ENCODE data around the gene SCLT1. TPM values are rescaled to one million over a fixed set of nuclear protein-coding genes. Genes with fewer than 3 reads are reported as not detected.

The SCLT1 gene
- total RNA-seq, 1 experiment from 2014 or later: 15.9 TPM

DNA sequence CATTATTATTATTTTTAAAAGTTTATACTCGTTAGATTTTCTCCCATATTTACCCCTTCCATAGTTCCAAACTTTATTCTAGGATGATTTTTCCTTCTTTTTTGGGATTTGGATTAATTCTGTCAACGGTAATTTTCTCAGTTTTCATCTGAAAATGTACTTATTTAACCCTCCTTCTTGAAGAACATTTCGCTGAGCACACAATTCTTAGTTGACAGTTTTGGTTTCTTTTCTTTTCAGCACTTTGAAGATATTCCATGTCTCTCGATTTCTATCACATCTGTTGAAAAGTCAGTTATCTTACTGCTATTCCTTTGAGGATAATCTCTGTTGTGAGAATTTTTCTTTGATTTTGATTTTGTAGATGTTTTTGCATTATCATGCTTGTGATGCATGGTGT, 85.2 kb downstream of the SCLT1 start:
- no peaks in the 10 kb centered on the region for H3K9me2 ChIP-seq (ENCODE audit: insufficient read depth)
- H3K79me2 ChIP-seq (ENCODE audit: low read depth): no peaks in the 10 kb centered on the region
- H4K20me1 ChIP-seq (ENCODE audit: insufficient read depth): no peaks in the 10 kb centered on the region
- no peak overlapping the region for H3K4me3 ChIP-seq
- no peak overlapping the region for H3K27ac ChIP-seq
- TF ChIP-seq EZH2 (IDR thresholded peaks at IDR 0.05; ENCODE audit: low read depth): no peak
- TF ChIP-seq, protein P1, sequence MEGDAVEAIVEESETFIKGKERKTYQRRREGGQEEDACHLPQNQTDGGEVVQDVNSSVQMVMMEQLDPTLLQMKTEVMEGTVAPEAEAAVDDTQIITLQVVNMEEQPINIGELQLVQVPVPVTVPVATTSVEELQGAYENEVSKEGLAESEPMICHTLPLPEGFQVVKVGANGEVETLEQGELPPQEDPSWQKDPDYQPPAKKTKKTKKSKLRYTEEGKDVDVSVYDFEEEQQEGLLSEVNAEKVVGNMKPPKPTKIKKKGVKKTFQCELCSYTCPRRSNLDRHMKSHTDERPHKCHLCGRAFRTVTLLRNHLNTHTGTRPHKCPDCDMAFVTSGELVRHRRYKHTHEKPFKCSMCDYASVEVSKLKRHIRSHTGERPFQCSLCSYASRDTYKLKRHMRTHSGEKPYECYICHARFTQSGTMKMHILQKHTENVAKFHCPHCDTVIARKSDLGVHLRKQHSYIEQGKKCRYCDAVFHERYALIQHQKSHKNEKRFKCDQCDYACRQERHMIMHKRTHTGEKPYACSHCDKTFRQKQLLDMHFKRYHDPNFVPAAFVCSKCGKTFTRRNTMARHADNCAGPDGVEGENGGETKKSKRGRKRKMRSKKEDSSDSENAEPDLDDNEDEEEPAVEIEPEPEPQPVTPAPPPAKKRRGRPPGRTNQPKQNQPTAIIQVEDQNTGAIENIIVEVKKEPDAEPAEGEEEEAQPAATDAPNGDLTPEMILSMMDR (conservative IDR thresholded peaks at IDR 0.05): no peak
- no peak for DNase-seq
- ChIA-PET CTCF (no interaction called here), POLR2A (ENCODE audit: unreplicated experiment) (no interaction called here)
- peaks cover 11% of the 10 kb centered on the region for H3K9me3 ChIP-seq (ENCODE audit: insufficient read depth, low read depth)
- H3K36me3 ChIP-seq (ENCODE audit: low read depth): no peaks in the 10 kb centered on the region
- H3K27me3 ChIP-seq (ENCODE audit: insufficient read depth, low read depth): no peaks in the 10 kb centered on the region
- H2AFZ ChIP-seq: no peak overlapping the region
- intact Hi-C loops (cut with micrococcal nuclease; ENCODE audit: unreplicated experiment): no loop called here
- BruUV-seq (replicated peaks): no TSS peak
- no peak overlapping the region for H3K4me2 ChIP-seq
- H3K4me1 ChIP-seq (replicated peaks; ENCODE audit: insufficient read depth): no peaks in the 10 kb centered on the region
- H3F3A ChIP-seq (ENCODE audit: insufficient read depth, low read depth): no peaks in the 10 kb centered on the region

DNA sequence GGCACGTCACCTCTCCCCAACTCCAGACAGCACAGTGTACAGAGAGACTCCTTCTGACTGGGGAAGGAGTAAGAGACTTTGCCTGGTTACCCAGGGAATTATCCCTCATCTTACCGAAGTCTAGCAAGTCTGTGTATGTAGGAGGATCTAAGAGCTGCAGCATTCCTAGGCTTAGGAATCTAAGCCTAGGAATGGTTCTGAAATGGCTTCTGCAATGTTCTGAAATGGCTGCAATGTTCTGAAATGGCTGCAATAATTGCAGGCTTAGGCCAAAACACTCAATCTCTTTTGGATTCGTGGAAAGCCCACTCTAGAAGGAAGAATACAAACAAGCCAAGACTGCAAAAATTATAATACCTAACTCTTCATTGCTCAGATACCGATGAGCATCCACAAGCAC, 106.4 kb downstream of the SCLT1 start:
- Histone ChIP-seq H3F3A (ENCODE audit: insufficient read depth, low read depth) (no peaks in the 10 kb centered on the region), H3K27ac (no peak overlapping the region), H3K4me3 (no peak overlapping the region), H3K4me1 (replicated peaks; ENCODE audit: insufficient read depth) (no peaks in the 10 kb centered on the region), H3K9me3 (ENCODE audit: insufficient read depth, low read depth) (no peaks in the 10 kb centered on the region), H3K79me2 (ENCODE audit: low read depth) (no peaks in the 10 kb centered on the region), H3K27me3 (ENCODE audit: insufficient read depth, low read depth) (no peaks in the 10 kb centered on the region), H4K20me1 (ENCODE audit: insufficient read depth) (no peaks in the 10 kb centered on the region), H2AFZ (no peak overlapping the region), H3K9me2 (ENCODE audit: insufficient read depth) (no peaks in the 10 kb centered on the region), H3K36me3 (ENCODE audit: low read depth) (no peaks in the 10 kb centered on the region), H3K4me2 (no peak overlapping the region)
- no peak for DNase-seq
- CTCF ChIA-PET: no interaction called here
- POLR2A ChIA-PET (ENCODE audit: unreplicated experiment): no interaction called here
- no TSS peak for BruUV-seq (replicated peaks)
- intact Hi-C loops (cut with micrococcal nuclease; ENCODE audit: unreplicated experiment): no loop called here
- no peak for TF ChIP-seq EZH2 (IDR thresholded peaks at IDR 0.05; ENCODE audit: low read depth)

DNA sequence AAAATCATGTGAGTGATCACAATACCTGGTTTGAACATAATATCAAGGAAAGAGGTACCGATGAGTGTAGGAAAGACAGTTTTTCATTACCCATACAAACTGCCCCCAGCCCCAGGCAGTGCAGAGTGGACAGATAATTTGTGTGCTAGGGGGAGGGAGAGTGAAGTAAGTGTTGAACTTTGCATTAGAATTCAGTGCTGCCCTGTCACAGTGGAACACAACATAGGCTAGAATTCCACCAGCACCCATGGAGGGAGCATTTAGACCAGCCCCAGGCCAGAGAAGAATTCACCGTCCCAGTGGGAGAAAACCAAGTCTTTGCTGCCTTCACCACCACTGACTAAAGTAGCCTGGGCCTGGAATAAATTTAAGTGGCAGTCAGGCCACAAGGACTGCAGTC, 107.3 kb downstream of the SCLT1 start:
- Histone ChIP-seq H4K20me1 (ENCODE audit: insufficient read depth) (no peaks in the 10 kb centered on the region), H3K4me1 (replicated peaks; ENCODE audit: insufficient read depth) (no peaks in the 10 kb centered on the region), H3K36me3 (ENCODE audit: low read depth) (no peaks in the 10 kb centered on the region), H3K9me2 (ENCODE audit: insufficient read depth) (no peaks in the 10 kb centered on the region), H3K79me2 (ENCODE audit: low read depth) (no peaks in the 10 kb centered on the region), H3K9me3 (ENCODE audit: insufficient read depth, low read depth) (no peaks in the 10 kb centered on the region), H3K4me3 (no peak overlapping the region), H2AFZ (no peak overlapping the region), H3F3A (ENCODE audit: insufficient read depth, low read depth) (no peaks in the 10 kb centered on the region), H3K27me3 (ENCODE audit: insufficient read depth, low read depth) (no peaks in the 10 kb centered on the region), H3K27ac (no peak overlapping the region), H3K4me2 (no peak overlapping the region)
- DNase-seq: no peak
- ChIA-PET CTCF (no interaction called here), POLR2A (ENCODE audit: unreplicated experiment) (no interaction called here)
- no TSS peak for BruUV-seq (replicated peaks)
- TF ChIP-seq, protein P1 (conservative IDR thresholded peaks at IDR 0.05): no peak
- no peak for TF ChIP-seq EZH2 (IDR thresholded peaks at IDR 0.05; ENCODE audit: low read depth)
- intact Hi-C loops (cut with micrococcal nuclease; ENCODE audit: unreplicated experiment): no loop called here

DNA sequence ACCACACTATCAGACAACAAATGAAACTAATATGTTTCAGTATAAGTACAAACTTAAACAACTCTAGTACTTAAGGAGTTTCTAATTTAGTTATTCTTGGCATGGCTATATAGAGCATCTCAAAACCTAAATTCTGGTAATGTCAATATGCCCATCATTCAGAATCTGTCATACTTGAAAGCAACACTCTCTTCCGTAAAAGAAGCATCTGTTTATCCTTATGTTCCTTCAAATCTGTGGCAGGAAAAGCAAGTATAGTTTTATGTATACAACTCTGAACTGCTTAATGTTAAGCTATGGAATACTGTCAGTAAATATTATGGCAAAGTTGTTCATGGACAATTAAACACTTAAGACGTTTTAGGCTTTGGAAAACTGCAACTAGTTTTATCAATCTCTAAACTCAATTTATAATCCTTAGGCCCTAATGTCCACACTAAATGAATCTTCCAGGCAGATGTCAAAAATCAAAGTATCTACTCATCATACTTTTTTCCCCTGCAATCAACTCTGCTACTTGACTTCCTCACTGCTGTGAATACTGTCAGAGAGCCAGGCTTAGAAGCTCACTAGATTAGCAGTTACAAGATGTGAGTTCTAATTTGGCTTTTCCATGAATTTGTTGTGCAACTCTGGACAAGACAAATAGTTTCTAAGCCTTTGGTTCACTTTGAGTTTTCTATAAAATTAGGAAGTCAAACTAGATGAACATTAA, 109.4 kb downstream of the SCLT1 start:
- H3K4me2 ChIP-seq: no peak overlapping the region
- H3K27ac ChIP-seq: no peak overlapping the region
- H4K20me1 ChIP-seq (ENCODE audit: insufficient read depth): no peaks in the 10 kb centered on the region
- no peak overlapping the region for H3K4me3 ChIP-seq
- H3K4me1 ChIP-seq (replicated peaks; ENCODE audit: insufficient read depth): no peaks in the 10 kb centered on the region
- H3K9me2 ChIP-seq (ENCODE audit: insufficient read depth): no peaks in the 10 kb centered on the region
- intact Hi-C loops (cut with micrococcal nuclease; ENCODE audit: unreplicated experiment): no loop called here
- no peaks in the 10 kb centered on the region for H3K79me2 ChIP-seq (ENCODE audit: low read depth)
- no peak for DNase-seq
- POLR2A ChIA-PET (ENCODE audit: unreplicated experiment): interaction anchor here (0.6 kb wide), 1 partner anchor 186 kb away, joined by 3 read pairs; no protein-coding TSS in a partner anchor
- no peaks in the 10 kb centered on the region for H3K9me3 ChIP-seq (ENCODE audit: insufficient read depth, low read depth)
- no peaks in the 10 kb centered on the region for H3K36me3 ChIP-seq (ENCODE audit: low read depth)
- no peaks in the 10 kb centered on the region for H3F3A ChIP-seq (ENCODE audit: insufficient read depth, low read depth)
- TF ChIP-seq, protein P1 (conservative IDR thresholded peaks at IDR 0.05): no peak
- no peak for TF ChIP-seq EZH2 (IDR thresholded peaks at IDR 0.05; ENCODE audit: low read depth)
- no peak overlapping the region for H2AFZ ChIP-seq
- no peaks in the 10 kb centered on the region for H3K27me3 ChIP-seq (ENCODE audit: insufficient read depth, low read depth)
- no TSS peak for BruUV-seq (replicated peaks)
- CTCF ChIA-PET: no interaction called here

Data from PC-9 (cell line).